Measurements from ENCODE around the gene HGF. TPM values are rescaled to one million over a fixed set of nuclear protein-coding genes. Genes with fewer than 3 reads are reported as not detected.

Gene HGF
- total RNA-seq, 1 donor from 2014 or later: not detected

DNA sequence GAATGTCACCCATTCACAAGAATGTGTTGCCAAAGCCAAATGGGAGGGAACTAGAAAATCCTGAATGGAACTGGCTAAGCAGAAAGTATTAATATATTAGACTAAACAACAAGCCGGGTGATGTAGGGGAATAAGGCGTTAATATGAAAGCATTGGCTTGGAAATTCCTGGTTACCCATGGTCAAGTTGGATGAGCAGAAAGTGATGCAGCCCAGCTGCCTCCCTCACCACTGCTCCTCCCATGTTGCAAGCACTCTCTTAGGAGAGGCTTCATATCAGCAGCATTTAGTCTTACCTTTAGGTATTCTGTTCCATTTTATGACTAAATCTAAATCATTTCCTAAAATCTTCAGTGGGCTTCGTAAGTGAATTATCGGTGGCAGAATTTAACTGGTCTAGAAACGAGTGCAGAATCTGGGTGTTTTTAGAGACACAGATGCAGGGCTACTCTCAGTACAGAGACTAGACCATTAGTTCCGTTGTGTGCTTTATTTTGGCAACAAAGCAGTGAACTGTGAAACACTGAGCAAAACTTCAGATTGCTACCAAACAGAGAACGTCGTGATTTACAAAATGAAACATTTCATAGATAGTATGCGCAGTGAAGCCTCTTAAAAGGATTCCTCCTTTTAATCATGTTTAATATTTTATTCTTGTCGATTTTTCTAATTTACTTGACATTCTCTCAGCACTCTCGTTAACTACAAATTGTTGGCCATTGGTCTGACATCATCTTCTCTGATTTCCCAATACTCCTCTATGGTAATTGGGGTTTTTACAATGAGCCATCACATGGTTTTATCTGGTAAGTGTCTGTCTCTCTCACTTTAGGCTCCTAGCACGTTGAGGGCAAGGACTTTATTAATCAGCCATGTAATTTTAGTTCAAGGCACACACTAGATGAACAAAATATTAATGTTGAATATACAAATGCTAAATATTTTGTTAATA, 22.0 kb upstream of the HGF start:
- FAIRE-seq (no peak), DNase-seq (ENCODE audit: low read depth) (no peak)
- Histone ChIP-seq H3K4me1 (ENCODE audit: insufficient read depth, low read length) (no peaks in the 10 kb centered on the region), H4K20me1 (ENCODE audit: insufficient read depth, low read length) (no peaks in the 10 kb centered on the region), H2AFZ (ENCODE audit: low read depth, low read length) (no peak overlapping the region), H3K4me2 (ENCODE audit: low read length) (no peak overlapping the region), H3K27ac (ENCODE audit: low read depth, low read length) (no peak overlapping the region), H3K79me2 (ENCODE audit: insufficient read depth, low read length) (no peaks in the 10 kb centered on the region), H3K4me3 (ENCODE audit: insufficient read depth, low read depth, low read length) (no peak overlapping the region), H3K36me3 (ENCODE audit: insufficient read depth, low read length) (no peaks in the 10 kb centered on the region), H3K27me3 (ENCODE audit: insufficient read depth, low read length) (no peaks in the 10 kb centered on the region), H3K9ac (ENCODE audit: low read length) (no peak overlapping the region), H3K9me3 (ENCODE audit: insufficient read depth, low read depth, low read length) (no peaks in the 10 kb centered on the region)
- Mint-ChIP-seq H3K4me3 (ENCODE audit: unreplicated experiment) (no peak overlapping the region), H3K36me3 (ENCODE audit: low read depth, unreplicated experiment) (no peaks in the 10 kb centered on the region), H3K9me3 (ENCODE audit: unreplicated experiment) (no peaks in the 10 kb centered on the region), H3K4me1 (ENCODE audit: low read depth, unreplicated experiment) (peaks cover 10% of the 10 kb centered on the region), H3K27ac (ENCODE audit: unreplicated experiment) (no peak overlapping the region), H3K27me3 (ENCODE audit: low read depth, unreplicated experiment) (no peaks in the 10 kb centered on the region)
- TF ChIP-seq, protein P1, sequence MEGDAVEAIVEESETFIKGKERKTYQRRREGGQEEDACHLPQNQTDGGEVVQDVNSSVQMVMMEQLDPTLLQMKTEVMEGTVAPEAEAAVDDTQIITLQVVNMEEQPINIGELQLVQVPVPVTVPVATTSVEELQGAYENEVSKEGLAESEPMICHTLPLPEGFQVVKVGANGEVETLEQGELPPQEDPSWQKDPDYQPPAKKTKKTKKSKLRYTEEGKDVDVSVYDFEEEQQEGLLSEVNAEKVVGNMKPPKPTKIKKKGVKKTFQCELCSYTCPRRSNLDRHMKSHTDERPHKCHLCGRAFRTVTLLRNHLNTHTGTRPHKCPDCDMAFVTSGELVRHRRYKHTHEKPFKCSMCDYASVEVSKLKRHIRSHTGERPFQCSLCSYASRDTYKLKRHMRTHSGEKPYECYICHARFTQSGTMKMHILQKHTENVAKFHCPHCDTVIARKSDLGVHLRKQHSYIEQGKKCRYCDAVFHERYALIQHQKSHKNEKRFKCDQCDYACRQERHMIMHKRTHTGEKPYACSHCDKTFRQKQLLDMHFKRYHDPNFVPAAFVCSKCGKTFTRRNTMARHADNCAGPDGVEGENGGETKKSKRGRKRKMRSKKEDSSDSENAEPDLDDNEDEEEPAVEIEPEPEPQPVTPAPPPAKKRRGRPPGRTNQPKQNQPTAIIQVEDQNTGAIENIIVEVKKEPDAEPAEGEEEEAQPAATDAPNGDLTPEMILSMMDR (IDR thresholded peaks at IDR 0.05; ENCODE audit: insufficient read depth, low read depth, low read length): no peak
- TF ChIP-seq EZH2 (IDR thresholded peaks at IDR 0.05; ENCODE audit: insufficient read depth, low read length): no peak

DNA sequence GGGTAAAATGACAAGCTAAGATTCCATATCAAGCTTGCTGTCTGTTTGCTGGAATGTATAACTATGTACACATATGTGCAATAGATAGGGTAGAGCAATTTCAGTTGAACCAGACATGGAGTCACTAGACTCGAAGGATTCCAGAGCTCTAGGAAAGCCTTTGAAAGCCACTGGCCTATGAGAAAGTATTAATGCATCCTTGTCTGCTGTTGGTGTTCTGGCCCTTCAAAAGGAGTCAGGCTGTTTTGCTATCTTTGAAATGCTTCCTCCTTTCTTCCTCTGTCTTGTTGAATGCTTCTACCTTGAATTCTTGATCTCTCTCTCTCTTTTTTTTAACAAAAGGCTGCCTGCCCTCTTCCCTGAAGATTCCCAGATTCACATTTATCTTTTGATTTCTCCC, 20.8 kb upstream of the HGF start:
- no peak overlapping the region for H2AFZ ChIP-seq (ENCODE audit: low read depth, low read length)
- no peaks in the 10 kb centered on the region for H3K4me1 ChIP-seq (ENCODE audit: insufficient read depth, low read length)
- no peaks in the 10 kb centered on the region for H4K20me1 ChIP-seq (ENCODE audit: insufficient read depth, low read length)
- H3K9me3 ChIP-seq (ENCODE audit: insufficient read depth, low read depth, low read length): no peaks in the 10 kb centered on the region
- Mint-ChIP-seq H3K4me1 (ENCODE audit: low read depth, unreplicated experiment) (peaks cover 10% of the 10 kb centered on the region), H3K4me3 (ENCODE audit: unreplicated experiment) (no peak overlapping the region), H3K27ac (ENCODE audit: unreplicated experiment) (no peak overlapping the region), H3K36me3 (ENCODE audit: low read depth, unreplicated experiment) (no peaks in the 10 kb centered on the region), H3K27me3 (ENCODE audit: low read depth, unreplicated experiment) (no peaks in the 10 kb centered on the region), H3K9me3 (ENCODE audit: unreplicated experiment) (no peaks in the 10 kb centered on the region)
- H3K4me2 ChIP-seq (ENCODE audit: low read length): no peak overlapping the region
- H3K4me3 ChIP-seq (ENCODE audit: insufficient read depth, low read depth, low read length): no peak overlapping the region
- no peaks in the 10 kb centered on the region for H3K27me3 ChIP-seq (ENCODE audit: insufficient read depth, low read length)
- no peaks in the 10 kb centered on the region for H3K79me2 ChIP-seq (ENCODE audit: insufficient read depth, low read length)
- no peaks in the 10 kb centered on the region for H3K36me3 ChIP-seq (ENCODE audit: insufficient read depth, low read length)
- no peak overlapping the region for H3K27ac ChIP-seq (ENCODE audit: low read depth, low read length)
- no peak for FAIRE-seq
- H3K9ac ChIP-seq (ENCODE audit: low read length): no peak overlapping the region
- TF ChIP-seq EZH2 (IDR thresholded peaks at IDR 0.05; ENCODE audit: insufficient read depth, low read length): no peak
- TF ChIP-seq, protein P1 (IDR thresholded peaks at IDR 0.05; ENCODE audit: insufficient read depth, low read depth, low read length): no peak
- DNase-seq (ENCODE audit: low read depth): no peak

DNA sequence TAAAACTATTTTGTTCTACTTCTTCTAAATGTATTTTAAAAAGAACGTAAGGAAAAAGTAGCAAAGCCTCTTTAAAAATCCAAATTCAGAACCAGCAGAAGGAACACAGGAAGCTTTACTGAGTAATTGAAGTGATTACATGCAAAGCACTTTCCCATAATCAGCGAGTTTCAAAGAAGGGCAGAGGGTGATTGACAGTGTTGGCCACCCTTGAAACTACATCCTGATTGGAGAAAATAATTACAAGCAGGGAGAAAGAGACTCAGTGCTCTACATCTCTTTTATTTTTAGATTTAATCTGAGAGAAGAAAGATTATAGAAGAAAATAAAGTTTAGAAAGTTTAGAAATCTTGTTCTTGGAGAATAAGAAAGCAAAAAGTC, 20.3 kb upstream of the HGF start:
- Histone ChIP-seq H3K27ac (ENCODE audit: low read depth, low read length) (no peak overlapping the region), H3K4me1 (ENCODE audit: insufficient read depth, low read length) (no peaks in the 10 kb centered on the region), H3K27me3 (ENCODE audit: insufficient read depth, low read length) (no peaks in the 10 kb centered on the region), H3K9me3 (ENCODE audit: insufficient read depth, low read depth, low read length) (no peaks in the 10 kb centered on the region), H2AFZ (ENCODE audit: low read depth, low read length) (no peak overlapping the region), H4K20me1 (ENCODE audit: insufficient read depth, low read length) (no peaks in the 10 kb centered on the region), H3K36me3 (ENCODE audit: insufficient read depth, low read length) (no peaks in the 10 kb centered on the region), H3K79me2 (ENCODE audit: insufficient read depth, low read length) (no peaks in the 10 kb centered on the region), H3K9ac (ENCODE audit: low read length) (no peak overlapping the region), H3K4me2 (ENCODE audit: low read length) (no peak overlapping the region), H3K4me3 (ENCODE audit: insufficient read depth, low read depth, low read length) (no peak overlapping the region)
- Mint-ChIP-seq H3K9me3 (ENCODE audit: unreplicated experiment) (no peaks in the 10 kb centered on the region), H3K4me1 (ENCODE audit: low read depth, unreplicated experiment) (peaks cover 10% of the 10 kb centered on the region), H3K36me3 (ENCODE audit: low read depth, unreplicated experiment) (no peaks in the 10 kb centered on the region), H3K4me3 (ENCODE audit: unreplicated experiment) (no peak overlapping the region), H3K27ac (ENCODE audit: unreplicated experiment) (no peak overlapping the region), H3K27me3 (ENCODE audit: low read depth, unreplicated experiment) (no peaks in the 10 kb centered on the region)
- DNase-seq (ENCODE audit: low read depth) (no peak), FAIRE-seq (no peak)
- TF ChIP-seq, protein P1 (IDR thresholded peaks at IDR 0.05; ENCODE audit: insufficient read depth, low read depth, low read length): no peak
- TF ChIP-seq EZH2 (IDR thresholded peaks at IDR 0.05; ENCODE audit: insufficient read depth, low read length): no peak
